ENCODE results near the gene RWDD4.

Gene RWDD4

DNA sequence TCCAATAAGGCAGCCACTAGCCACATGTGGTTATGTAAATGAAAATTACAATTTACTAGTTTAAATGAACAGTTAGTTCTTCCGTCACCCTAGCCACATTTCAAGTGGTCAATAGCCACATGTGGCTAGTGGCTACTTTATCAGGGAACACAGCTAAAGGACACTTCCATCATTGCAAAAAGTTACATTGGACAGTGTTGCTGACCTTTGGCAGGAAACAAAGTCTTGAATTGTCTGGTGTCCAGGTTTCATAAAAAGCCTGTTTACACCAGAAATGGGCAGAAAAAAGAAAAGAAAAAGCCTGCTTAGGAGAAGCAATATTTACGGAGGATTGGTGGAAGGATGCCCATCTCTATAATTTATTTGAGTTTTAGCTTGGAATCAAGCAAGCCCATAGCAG is 38.6 kb downstream of the RWDD4 start:
- no peaks in the 10 kb centered on the region for H3K36me3 ChIP-seq (ENCODE audit: insufficient read depth, low read length)
- H3K27ac ChIP-seq (ENCODE audit: low read depth, low read length): no peak overlapping the region
- H3K9ac ChIP-seq (ENCODE audit: low read depth, low read length): no peak overlapping the region
- no peaks in the 10 kb centered on the region for H3K4me1 ChIP-seq (ENCODE audit: insufficient read depth, low read length)
- 93% methylated on average over 2 of the region's 2 CpGs for WGBS
- no peak overlapping the region for H3K4me3 ChIP-seq (ENCODE audit: low read length)
- no peaks in the 10 kb centered on the region for H3K27me3 ChIP-seq (ENCODE audit: insufficient read depth, low read length)
- H3K9me3 ChIP-seq (ENCODE audit: insufficient read depth, low read depth, low read length): no peaks in the 10 kb centered on the region

- 83% methylated on average over 4 of the region's 4 CpGs for WGBS
- H3K9me3 ChIP-seq (ENCODE audit: insufficient read depth, low read depth, low read length): no peaks in the 10 kb centered on the region
- no peak overlapping the region for H3K4me3 ChIP-seq (ENCODE audit: low read length)
- H3K9ac ChIP-seq (ENCODE audit: low read depth, low read length): no peak overlapping the region
- H3K36me3 ChIP-seq (ENCODE audit: insufficient read depth, low read length): no peaks in the 10 kb centered on the region
- no peaks in the 10 kb centered on the region for H3K27me3 ChIP-seq (ENCODE audit: insufficient read depth, low read length)
- H3K4me1 ChIP-seq (ENCODE audit: insufficient read depth, low read length): no peaks in the 10 kb centered on the region
- no peak overlapping the region for H3K27ac ChIP-seq (ENCODE audit: low read depth, low read length)
Observed at GRCh38 chr4:183618681-183619080, 40.3 kb downstream of the RWDD4 start.

DNA sequence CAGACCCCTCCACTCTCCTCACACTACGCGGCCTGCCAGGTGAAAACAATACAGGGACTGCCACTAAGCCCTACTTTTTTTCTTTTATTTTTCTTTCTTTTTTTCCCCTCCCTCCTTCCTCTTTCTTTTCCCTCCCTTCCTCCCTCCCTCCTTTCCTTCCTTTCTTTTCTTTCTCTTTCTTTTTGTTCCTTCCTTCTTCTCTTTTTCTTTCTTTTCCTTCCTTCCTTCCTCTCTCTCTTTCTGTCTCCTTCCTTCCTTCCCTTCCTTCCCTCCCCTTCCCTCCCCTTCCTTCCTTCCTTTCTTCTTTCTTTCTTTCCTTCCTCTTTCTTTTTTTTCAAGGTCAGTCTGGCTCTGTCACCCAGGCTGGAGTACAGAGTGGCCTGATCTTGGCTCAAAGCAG is 41.9 kb downstream of the RWDD4 start:
- Histone ChIP-seq H3K9me3 (ENCODE audit: insufficient read depth, low read depth, low read length) (no peaks in the 10 kb centered on the region), H3K9ac (ENCODE audit: low read depth, low read length) (no peak overlapping the region), H3K36me3 (ENCODE audit: insufficient read depth, low read length) (no peaks in the 10 kb centered on the region), H3K4me1 (ENCODE audit: insufficient read depth, low read length) (no peaks in the 10 kb centered on the region), H3K4me3 (ENCODE audit: low read length) (no peak overlapping the region), H3K27ac (ENCODE audit: low read depth, low read length) (no peak overlapping the region), H3K27me3 (ENCODE audit: insufficient read depth, low read length) (no peaks in the 10 kb centered on the region)
- whole genome bisulfite sequencing: 92% methylated on average over 2 of the region's 2 CpGs

GRCh38 chr4:183612329-183613250 is 46.4 kb downstream of the RWDD4 start:
- Histone ChIP-seq H3K4me3 (ENCODE audit: low read length) (no peak overlapping the region), H3K9ac (ENCODE audit: low read depth, low read length) (no peak overlapping the region), H3K4me1 (ENCODE audit: insufficient read depth, low read length) (no peaks in the 10 kb centered on the region), H3K27ac (ENCODE audit: low read depth, low read length) (no peak overlapping the region), H3K27me3 (ENCODE audit: insufficient read depth, low read length) (no peaks in the 10 kb centered on the region), H3K9me3 (ENCODE audit: insufficient read depth, low read depth, low read length) (no peaks in the 10 kb centered on the region), H3K36me3 (ENCODE audit: insufficient read depth, low read length) (no peaks in the 10 kb centered on the region)
- WGBS: 90% methylated on average over 20 of the region's 20 CpGs

DNA sequence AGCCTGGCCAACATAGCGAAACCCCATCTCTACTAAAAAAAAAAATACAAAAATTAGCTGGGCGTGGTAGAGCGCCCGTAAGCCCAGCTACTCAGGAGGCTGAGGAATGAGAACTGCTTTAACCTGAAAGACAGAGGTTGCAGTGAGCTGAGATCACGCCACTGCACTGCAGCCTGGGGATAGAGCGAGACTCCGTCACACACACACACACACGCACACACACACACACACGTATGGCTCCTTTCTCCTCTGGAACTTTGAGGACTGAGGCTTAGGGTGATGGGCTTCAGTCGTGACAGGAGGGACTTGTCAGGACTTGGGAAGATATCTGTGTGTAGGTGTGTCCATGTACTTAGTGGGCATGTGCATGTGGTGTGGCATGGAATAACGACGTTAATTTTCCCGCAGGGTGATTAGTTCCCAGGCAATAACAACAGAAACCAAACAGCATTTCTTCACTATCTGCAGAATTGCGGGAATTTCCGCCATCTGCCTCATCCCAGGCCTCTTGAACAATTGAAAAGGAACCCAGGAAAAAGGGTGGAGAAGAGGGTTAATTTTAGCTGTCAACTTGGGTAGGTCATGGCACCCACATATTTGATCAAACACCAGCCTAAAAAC is 47.7 kb downstream of the RWDD4 start:
- Histone ChIP-seq H3K9ac (ENCODE audit: low read depth, low read length) (no peak overlapping the region), H3K27me3 (ENCODE audit: insufficient read depth, low read length) (no peaks in the 10 kb centered on the region), H3K9me3 (ENCODE audit: insufficient read depth, low read depth, low read length) (no peaks in the 10 kb centered on the region), H3K27ac (ENCODE audit: low read depth, low read length) (no peak overlapping the region), H3K36me3 (ENCODE audit: insufficient read depth, low read length) (no peaks in the 10 kb centered on the region), H3K4me3 (ENCODE audit: low read length) (no peak overlapping the region), H3K4me1 (ENCODE audit: insufficient read depth, low read length) (no peaks in the 10 kb centered on the region)
- WGBS: 93% methylated on average over 13 of the region's 15 CpGs

GRCh38 chr4:183610613-183611012 is 48.4 kb downstream of the RWDD4 start:
- Histone ChIP-seq H3K36me3 (ENCODE audit: insufficient read depth, low read length) (no peaks in the 10 kb centered on the region), H3K4me3 (ENCODE audit: low read length) (no peak overlapping the region)

GRCh38 chr4:183610033-183610432 is 49.0 kb downstream of the RWDD4 start:
- Histone ChIP-seq H3K4me3 (ENCODE audit: low read length) (no peak overlapping the region), H3K36me3 (ENCODE audit: insufficient read depth, low read length) (no peaks in the 10 kb centered on the region), H3K27ac (ENCODE audit: low read depth, low read length) (no peak overlapping the region), H3K27me3 (ENCODE audit: insufficient read depth, low read length) (no peaks in the 10 kb centered on the region), H3K4me1 (ENCODE audit: insufficient read depth, low read length) (no peaks in the 10 kb centered on the region), H3K9ac (ENCODE audit: low read depth, low read length) (no peak overlapping the region), H3K9me3 (ENCODE audit: insufficient read depth, low read depth, low read length) (no peaks in the 10 kb centered on the region)
- WGBS: 93% methylated on average over 2 of the region's 2 CpGs

More at GRCh38 chr4:183610613-183611012, 48.4 kb downstream of the RWDD4 start:
- H3K9me3 ChIP-seq (ENCODE audit: insufficient read depth, low read depth, low read length): no peaks in the 10 kb centered on the region
- WGBS: 89% methylated on average over 7 of the region's 7 CpGs
- H3K9ac ChIP-seq (ENCODE audit: low read depth, low read length): no peak overlapping the region
- H3K27me3 ChIP-seq (ENCODE audit: insufficient read depth, low read length): no peaks in the 10 kb centered on the region
- H3K4me1 ChIP-seq (ENCODE audit: insufficient read depth, low read length): no peaks in the 10 kb centered on the region
- no peak overlapping the region for H3K27ac ChIP-seq (ENCODE audit: low read depth, low read length)

GRCh38 chr4:183609151-183609550 is 49.8 kb downstream of the RWDD4 start:
- no peaks in the 10 kb centered on the region for H3K4me1 ChIP-seq (ENCODE audit: insufficient read depth, low read length)
- no peaks in the 10 kb centered on the region for H3K27me3 ChIP-seq (ENCODE audit: insufficient read depth, low read length)
- WGBS: 94% methylated on average over 7 of the region's 9 CpGs
- H3K4me3 ChIP-seq (ENCODE audit: low read length): no peak overlapping the region
- no peaks in the 10 kb centered on the region for H3K36me3 ChIP-seq (ENCODE audit: insufficient read depth, low read length)
- no peak overlapping the region for H3K27ac ChIP-seq (ENCODE audit: low read depth, low read length)
- H3K9me3 ChIP-seq (ENCODE audit: insufficient read depth, low read depth, low read length): no peaks in the 10 kb centered on the region
- no peak overlapping the region for H3K9ac ChIP-seq (ENCODE audit: low read depth, low read length)

GRCh38 chr4:183607894-183608293 is 51.1 kb downstream of the RWDD4 start:
- Histone ChIP-seq H3K36me3 (ENCODE audit: insufficient read depth, low read length) (no peaks in the 10 kb centered on the region), H3K4me1 (ENCODE audit: insufficient read depth, low read length) (no peaks in the 10 kb centered on the region), H3K27me3 (ENCODE audit: insufficient read depth, low read length) (no peaks in the 10 kb centered on the region), H3K27ac (ENCODE audit: low read depth, low read length) (no peak overlapping the region), H3K4me3 (ENCODE audit: low read length) (no peak overlapping the region), H3K9me3 (ENCODE audit: insufficient read depth, low read depth, low read length) (no peaks in the 10 kb centered on the region), H3K9ac (ENCODE audit: low read depth, low read length) (no peak overlapping the region)
- WGBS: 94% methylated on average over 4 of the region's 4 CpGs

- no peaks in the 10 kb centered on the region for H3K4me1 ChIP-seq (ENCODE audit: insufficient read depth, low read length)
- H3K27ac ChIP-seq (ENCODE audit: low read depth, low read length): no peak overlapping the region
- H3K9ac ChIP-seq (ENCODE audit: low read depth, low read length): no peak overlapping the region
- H3K27me3 ChIP-seq (ENCODE audit: insufficient read depth, low read length): no peaks in the 10 kb centered on the region
- no peak overlapping the region for H3K4me3 ChIP-seq (ENCODE audit: low read length)
- H3K36me3 ChIP-seq (ENCODE audit: insufficient read depth, low read length): no peaks in the 10 kb centered on the region
- no peaks in the 10 kb centered on the region for H3K9me3 ChIP-seq (ENCODE audit: insufficient read depth, low read depth, low read length)
- WGBS: 67% methylated on average over 4 of the region's 6 CpGs
Observed at GRCh38 chr4:183602557-183603027, 56.4 kb downstream of the RWDD4 start.

DNA sequence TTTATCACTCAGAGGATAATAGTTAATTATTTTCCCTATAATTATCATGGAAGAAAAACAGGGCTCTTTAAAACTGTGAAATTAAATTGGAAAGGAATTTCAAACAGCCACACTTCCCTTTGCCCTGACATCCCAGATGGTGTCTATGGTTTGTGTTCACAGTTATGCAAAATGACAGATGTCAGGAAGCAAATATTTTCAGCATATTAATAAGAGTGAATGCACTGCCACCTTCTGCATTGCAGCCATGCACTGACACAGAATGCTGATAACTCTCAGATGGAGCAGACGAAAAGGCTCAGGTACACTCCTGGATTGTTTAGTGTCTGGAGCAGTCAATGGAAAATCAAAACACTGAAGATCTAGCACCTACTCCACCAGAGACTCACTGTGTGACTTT is 57.6 kb downstream of the RWDD4 start:
- Histone ChIP-seq H3K27ac (ENCODE audit: low read depth, low read length) (no peak overlapping the region), H3K9ac (ENCODE audit: low read depth, low read length) (no peak overlapping the region), H3K27me3 (ENCODE audit: insufficient read depth, low read length) (no peaks in the 10 kb centered on the region), H3K4me1 (ENCODE audit: insufficient read depth, low read length) (no peaks in the 10 kb centered on the region), H3K9me3 (ENCODE audit: insufficient read depth, low read depth, low read length) (no peaks in the 10 kb centered on the region), H3K4me3 (ENCODE audit: low read length) (no peak overlapping the region), H3K36me3 (ENCODE audit: insufficient read depth, low read length) (no peaks in the 10 kb centered on the region)
- WGBS: 100% methylated on average over 1 of the region's 1 CpG

Measured in HUES64 (cell line).